Stimulated activated CD4-positive, alpha-beta T cell treated with anti-CD3 and anti-CD28 coated beads, Interleukin-15, amount 100 ng/mL, for 1 hour (primary cell): ENCODE data around the gene KCNH8.
A peak's percentile ranks its signal among the peaks of the same experiment; 100 is the strongest.
"Not testable (repeated sequence)": the region's sequence is repeated elsewhere in the genome, so short reads cannot be mapped to it uniquely, and the experiment has no call there.

ENCODE experiments used
- DNase-seq, 2 donors: peaks; one replicate each; pipeline ENCODE4 v3.0.0-alpha.2; 2020; ENCODE audit warnings: low read depth in 1 of 2, low spot score in 1 of 2

The KCNH8 gene

GRCh38 chr3:19147905-19148767 lies at the start of gene KCNH8:
TSS of gene KCNH8 (plus strand) at chr3:19148510. CDS start at chr3:19148720, 210 bp downstream.
- no peak for DNase-seq

DNA sequence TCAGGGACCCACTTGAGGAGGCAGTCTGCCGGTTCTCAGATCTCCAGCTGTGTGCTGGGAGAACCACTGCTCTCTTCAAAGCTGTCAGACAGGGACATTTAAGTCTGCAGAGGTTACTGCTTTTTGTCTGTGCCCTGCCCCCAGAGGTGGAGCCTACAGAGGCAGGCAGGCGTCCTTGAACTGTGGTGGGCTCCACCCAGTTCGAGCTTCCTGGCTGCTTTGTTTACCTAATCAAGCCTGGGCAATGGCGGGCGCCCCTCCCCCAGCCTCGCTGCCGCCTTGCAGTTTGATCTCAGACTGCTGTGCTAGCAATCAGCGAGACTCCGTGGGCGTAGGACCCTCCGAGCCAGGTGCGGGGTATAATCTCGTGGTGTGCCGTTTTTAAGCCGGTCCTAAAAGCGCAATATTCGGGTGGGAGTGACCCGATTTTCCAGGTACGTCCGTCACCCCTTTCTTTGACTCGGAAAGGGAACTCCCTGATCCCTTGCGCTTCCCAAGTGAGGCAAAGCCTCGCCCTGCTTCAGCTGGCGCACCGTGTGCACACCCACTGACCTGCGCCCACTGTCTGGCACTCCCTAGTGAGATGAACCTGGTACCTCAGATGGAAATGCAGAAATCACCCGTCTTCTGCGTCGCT lies 45.5 kb upstream of the KCNH8 start:
- not testable (repeated sequence) for DNase-seq

DNA sequence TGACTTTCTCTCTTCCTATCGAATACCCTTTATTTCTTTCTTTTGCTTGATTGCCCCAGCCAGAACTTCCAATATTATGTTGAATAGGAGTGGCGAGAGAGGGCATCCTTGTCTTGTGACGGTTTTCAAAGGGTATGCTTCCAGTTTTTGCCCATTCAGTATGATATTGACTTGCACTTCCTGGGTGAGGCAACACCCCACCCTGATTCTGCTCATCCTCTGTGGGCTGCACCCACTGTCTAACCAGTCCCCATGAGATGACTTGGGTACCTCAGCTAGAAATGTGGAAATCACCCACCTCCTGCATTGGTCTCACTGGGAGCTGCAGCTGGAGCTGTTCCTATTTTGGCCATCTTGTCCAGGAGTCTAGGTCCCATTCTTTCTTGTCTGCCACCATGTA lies 44.8 kb upstream of the KCNH8 start:
- no peak for DNase-seq

GRCh38 chr3:19104459-19104858 lies 43.9 kb upstream of the KCNH8 start:
- DNase-seq: no peak

DNA sequence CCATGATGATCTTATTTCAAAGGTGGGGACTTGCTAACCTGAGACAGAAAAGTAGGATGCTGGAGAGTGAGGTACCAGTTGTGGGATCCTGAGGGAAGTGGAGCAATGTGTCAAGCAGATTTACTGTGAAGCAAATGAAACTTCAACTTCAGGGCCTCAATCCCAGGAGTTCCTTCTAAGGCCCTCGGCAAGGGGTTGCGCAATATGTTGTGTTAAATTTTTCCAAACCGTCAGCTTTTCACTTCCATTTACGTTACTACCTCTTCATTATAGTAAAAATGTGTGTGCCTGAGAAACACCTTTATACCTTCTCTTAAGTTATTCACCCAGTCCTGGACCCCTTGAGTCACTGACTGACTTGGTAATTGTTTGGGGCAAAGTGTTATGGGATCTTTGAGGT lies 42.5 kb upstream of the KCNH8 start:
- DNase-seq: no peak

DNA sequence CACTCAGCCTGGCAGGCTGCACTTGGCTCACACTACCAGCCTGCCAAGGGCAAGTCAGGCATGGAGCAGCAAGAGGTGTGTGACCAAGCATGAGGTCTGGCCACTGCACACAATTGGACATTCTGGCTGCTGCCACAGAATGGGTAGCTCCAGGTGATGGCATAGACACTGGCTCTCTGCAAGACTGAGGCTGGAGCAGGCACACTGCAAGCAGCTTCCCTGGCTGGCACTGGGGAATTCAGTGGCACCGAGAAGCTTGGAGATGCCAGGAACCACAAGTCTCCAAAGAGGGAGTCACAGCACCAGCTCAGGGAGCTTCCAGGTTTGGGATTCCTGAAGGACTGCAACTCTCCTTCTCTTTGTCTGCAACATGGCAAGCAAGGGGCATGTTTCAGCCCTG lies 42.0 kb upstream of the KCNH8 start:
- DNase-seq: no peak

DNA sequence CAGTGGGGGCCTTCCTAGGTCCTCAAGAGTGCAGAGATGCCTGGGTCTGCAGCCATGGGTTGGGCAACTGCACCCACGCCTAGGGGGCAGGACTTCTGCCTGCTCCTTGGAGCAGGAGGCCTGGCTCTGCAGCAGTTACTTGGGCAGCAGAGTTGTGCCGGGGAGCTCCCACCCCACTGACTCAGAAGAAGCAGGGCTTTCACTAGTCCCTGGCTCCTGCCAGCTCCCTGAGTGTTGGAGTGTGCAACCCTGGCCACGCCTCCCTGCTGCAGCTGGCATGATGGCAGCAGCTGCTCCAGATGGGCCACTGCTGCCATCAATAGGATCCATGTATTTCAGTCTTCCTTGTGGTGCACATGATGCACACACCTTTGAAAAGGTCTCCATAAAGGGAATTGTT lies 40.6 kb upstream of the KCNH8 start:
- no peak for DNase-seq

DNA sequence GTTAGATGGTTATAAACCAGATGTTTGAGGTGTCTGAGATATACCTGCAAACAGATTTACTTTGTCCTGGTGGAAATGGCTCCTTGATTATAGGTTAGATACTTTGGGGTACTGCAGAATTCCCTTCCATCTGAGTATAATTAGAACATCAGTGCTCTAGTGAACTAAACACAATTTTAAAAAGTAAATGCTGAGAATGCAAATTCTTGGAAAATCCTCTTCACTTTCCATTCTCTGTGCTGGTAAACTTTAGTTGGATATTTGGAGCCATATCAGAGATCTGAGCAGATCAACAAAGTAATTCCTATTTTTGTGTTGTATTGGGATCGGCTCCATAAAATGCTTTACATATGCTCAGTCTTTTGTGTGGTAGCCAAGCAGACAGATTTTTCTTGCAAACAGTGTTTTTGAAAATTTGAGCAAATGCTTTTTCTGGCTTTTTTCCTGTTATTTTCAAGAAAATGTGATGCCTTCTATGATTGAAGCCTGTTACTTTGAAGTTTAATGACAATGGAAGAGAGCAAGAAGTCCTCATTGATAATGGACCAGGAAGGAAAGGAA lies 37.9 kb upstream of the KCNH8 start:
- no peak for DNase-seq

GRCh38 chr3:19114461-19114860 lies 33.8 kb upstream of the KCNH8 start:
- no peak for DNase-seq

DNA sequence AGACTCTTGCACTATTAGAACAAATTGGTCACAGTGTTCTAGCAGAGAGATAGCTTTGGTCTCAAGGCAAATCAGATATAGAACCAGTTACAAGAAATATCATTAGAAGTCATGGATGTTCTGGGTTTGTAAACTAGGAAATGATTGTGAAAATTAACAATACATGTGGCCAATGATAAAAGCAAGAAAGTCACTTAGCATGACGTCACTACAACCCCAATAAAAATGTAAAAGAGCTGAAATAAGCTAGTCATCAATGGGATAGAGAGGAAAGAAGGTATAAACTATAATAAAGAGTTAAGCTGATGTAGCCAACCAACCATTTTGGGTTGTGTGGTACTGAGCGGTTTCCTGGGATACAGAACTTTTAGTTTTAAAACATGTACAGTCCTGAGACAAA lies 32.1 kb upstream of the KCNH8 start:
- no peak for DNase-seq

GRCh38 chr3:19124752-19125151 lies 23.6 kb upstream of the KCNH8 start:
- no peak for DNase-seq

GRCh38 chr3:19139863-19140262 lies 8.4 kb upstream of the KCNH8 start:
- DNase-seq: no peak

DNA sequence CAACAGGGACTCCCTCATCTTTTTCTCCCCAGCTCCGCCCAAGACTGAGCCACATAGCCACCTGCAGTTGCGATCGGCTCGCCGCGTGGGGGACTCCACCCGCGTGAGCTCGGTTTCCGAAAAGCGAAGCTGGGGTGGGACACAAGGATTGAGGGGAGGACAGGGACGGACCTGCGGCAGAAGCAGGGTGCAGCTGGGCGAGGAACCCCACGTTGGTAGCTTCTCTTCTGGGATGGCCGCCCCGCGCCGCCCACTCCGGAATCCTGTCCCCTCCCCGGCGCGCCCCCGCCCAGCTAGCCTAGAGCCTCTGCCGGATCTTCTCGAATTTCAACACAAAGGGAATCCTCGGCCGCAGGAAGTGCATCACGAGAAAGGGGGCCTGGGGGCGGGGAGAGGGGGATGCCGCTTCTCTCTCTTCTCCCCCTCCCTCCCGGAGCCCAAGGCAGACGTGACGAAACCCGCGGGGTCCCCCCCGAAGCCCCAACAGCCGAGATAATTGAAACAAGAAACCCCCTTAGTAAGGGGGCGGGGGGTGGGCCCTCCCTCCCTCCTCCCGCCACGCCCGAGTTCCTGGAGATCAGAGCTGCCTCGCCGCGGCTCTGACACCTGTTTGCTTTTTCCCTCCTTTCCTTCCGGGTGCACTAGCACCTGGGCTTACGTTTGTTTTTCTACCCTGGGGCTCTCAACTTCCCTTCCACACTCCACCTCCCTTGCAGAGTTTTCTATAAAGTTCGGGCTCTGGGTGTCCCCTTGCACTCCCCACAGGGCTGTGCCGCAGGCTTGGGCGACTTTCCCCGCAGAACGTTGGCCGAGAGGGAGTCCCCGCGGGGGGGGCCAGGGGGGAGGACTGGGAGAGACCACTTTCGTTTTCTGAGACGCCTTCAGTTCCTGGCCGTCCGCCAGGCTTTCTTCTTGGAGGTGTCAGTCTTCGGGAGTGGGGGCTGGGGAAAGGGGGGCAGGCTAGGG lies 1.3 kb upstream of the KCNH8 start:
- peak; percentile 19 to 36 for DNase-seq

- no peak for DNase-seq
These were observed 420 bp downstream of the KCNH8 start for GRCh38 chr3:19148768-19149091.

DNA sequence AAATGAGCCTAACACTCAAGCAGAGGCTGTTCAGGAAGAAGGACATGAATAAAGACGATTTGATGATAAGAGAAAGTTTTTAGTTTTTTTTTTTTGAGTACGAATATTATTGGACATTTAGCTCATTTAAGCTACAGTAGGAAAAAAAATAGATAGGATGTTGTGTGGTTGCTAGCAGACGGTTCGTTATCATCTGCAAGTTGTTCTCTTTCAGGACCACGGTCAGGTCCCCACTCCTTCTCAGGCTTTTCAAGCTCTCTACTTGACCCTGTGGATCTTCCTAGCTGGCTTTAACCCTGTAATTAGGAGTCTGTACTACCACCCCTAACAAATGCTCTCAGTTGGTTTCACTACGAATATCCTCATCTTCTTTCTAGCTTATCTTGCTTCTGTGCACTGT lies 1.1 kb downstream of the KCNH8 start:
- DNase-seq: no peak

DNA sequence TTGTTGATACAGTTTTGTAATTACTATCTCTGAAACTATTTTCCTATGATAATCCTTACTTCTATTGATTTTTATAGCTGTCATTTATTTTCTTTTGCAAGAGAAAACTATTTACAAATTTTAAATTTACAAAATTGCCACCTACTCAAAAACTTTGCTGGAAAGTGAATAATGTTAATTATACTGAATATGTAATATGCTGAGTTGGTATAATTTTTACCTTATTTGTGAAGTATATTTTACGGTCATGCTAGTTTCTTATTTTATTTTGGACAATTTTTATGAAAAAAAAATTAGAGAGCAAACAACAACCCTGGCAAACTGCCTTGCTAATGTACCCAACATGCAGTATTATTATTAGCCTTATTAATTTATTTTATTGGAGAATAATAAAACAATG lies 2.9 kb downstream of the KCNH8 start:
- no peak for DNase-seq

DNA sequence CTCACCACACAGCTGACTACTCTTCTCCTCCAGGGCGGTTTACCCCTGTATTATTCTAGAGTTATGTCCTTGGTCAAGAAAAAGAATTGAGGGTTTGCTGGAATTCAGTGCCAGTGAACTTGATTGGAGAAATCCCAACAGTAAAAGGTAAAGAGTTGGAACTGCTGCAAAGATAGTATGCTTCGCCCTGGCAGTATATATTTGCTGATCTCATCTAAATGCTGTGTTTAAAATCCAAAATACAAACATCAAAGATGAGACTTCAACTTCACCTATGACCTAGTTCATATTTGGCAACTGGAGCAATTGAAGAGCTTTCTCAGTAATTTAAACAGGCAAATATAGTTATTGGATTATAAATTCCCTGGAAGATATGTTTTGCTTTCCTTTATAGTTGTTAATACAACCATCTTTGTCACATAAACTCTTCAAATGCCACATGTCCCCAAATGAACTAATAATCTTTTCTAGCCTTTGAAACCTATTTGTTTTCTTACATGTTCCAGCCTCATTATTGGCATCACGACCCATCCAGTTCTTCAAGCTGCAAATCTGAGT lies 6.5 kb downstream of the KCNH8 start:
- DNase-seq: no peak

- no peak for DNase-seq
These were observed 7.1 kb downstream of the KCNH8 start for GRCh38 chr3:19155375-19155774.

DNA sequence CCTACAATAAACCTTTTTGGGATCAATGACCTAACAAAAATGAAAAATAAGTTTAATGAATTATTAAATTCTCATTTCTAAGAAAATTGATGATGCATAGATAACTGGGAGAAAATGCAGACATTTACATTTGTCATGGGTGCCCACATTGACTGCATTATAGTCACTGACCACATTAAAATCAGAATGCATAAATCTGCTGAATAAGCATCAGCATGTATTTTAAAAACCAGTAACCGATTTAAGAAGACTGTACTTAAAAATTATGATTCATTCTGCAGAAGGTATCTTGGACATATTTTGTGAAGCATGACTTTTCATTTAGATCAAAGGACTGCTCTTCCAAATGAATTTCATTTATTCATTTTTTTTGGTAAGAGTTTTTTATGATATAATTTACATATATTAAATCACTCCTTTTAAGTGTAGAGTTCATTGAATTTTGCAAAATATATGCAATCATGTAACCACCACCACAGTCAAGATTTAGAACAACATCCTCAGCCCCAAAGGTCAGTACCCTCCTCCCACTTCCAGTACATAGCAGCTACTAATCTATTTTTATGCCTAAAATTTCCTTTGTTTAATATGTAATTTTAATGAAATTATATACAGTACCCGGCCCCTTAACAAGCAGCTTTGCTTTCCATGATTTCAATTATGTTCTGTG lies 11.8 kb downstream of the KCNH8 start:
- DNase-seq: no peak

DNA sequence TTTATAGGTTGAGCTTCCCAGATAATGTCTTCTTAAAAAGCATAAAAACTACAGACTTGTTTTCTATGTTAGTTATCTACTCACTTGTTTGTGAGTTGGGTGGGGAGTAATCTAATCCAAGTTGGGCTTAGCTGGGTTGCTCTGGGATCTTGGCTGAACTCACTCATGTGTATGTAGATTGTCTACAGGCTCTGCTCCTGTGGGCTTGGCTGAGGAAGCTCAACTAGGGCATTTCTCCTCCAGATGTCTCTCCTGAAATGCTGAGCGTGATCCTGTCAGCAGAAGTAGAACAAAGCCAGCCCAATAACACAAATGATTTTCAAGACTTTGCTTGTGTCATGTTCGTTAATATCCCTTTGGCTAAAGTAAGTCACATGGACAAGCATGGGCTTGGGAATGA lies 17.3 kb downstream of the KCNH8 start:
- DNase-seq: no peak

DNA sequence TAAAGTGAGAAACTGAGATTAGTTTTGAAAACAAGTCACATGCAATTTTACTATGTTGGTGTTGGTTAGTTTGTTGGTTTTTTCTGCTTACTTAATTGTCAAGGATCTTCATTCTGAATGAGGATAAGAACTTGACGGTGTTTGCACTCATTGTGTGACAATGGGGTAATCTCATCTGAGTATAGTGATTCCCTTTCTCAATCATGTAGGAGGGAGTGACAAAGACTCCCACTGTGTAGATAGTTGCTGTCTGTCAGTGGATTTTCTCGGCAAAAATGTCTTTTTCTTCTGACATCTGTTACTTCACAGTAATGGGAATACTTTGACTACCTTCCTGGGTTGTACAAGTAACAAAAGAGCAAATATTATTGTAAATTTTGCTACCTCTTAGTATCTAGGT lies 23.5 kb downstream of the KCNH8 start:
- no peak for DNase-seq
